SKM-1 treated with dmso at 0.1 percent for 144 hours (cell line): ENCODE results near the gene OSMR.

Source experiments
- DNase-seq: peaks from one replicate; lab custom pipeline; 2025; ENCODE audit not compliant: unreplicated experiment; lab: John Stamatoyannopoulos, UW

Gene OSMR

DNA sequence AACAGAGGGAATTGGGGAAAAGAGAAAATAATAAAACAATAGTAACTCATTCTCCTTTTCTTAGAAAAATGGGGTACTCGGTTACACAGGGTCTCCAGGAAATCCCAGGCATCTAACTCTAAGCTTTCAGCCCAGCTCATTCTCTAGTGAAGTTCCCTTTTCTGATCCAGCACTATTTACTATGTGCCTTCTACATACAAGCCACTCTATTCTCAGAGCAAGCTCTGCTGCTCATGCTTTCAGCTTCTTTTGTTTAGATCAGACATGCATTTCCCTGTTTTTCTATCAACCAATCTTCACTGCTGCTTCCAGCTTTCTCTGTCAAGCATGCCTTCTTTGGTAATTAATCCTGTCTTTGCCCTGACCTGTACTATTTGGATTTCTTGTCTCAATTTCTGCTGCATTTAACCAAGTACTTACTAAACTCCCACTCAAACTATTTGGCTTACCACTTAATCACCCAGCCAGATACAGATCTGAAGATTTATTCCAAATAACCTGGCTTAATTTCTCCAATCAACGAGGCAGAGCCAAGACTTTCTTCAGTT is 25.3 kb downstream of the OSMR start:
- no peak for DNase-seq

DNA sequence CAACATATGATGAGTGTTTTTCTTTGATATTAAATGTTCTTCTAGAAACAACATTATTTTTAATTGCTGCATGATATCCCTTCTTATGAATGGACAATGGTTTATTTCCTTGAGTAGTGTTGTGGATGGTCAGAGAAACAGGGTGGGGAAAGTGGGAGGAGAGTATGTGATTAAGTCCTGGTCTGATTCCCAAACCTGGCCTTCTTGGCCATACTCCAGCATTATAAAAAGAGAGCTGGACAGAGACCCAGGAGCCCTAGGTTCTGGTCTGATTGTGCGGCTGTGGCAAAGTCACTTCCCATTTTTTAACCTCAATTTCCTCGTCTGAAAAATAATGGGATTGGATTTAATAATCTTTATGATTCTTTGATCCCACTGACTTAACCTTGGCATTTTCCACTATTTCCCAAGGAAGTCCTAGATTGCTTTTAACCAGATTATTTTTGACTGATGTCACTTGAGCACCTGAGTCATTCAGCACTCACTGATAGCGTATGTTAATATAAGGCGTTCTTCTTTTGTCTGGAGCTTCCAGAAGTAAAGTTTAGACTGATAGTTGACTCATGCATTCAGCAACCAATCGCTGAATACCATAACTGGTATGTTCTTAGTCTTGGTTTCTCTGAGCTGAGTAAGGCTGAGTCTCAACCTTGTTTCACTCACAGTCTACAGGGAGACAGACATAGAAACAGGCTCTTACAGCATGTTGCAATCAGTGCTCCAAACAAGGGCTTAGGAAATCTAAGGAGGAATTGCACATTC is 26.2 kb downstream of the OSMR start:
- DNase-seq, result no peak

GRCh38 chr5:38872826-38873225 is 27.0 kb downstream of the OSMR start:
- DNase-seq, result no peak

DNA sequence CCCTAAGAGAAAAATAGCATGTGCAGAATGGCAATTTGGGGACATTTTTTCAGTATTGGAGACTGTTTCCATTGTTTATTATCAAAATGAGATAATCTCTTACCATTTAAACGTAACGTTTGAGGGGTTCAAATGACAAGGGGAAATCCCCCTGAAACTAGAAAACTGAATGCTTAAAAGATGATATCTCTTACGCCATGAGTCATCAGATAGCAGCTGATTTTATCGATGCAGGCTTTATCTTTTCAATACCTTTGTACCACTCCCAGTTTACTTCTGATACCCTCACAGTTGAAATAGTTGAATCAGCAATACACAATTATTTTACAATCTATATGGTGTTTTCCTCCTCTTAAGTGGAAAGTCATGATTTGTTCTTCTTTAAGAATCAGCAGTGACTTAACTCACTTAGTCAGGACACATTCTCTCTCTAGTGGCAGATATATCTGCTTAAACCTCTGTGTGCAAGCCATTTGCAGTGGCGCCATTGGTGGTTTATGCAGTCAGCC is 29.2 kb downstream of the OSMR start:
- DNase-seq, result no peak

DNA sequence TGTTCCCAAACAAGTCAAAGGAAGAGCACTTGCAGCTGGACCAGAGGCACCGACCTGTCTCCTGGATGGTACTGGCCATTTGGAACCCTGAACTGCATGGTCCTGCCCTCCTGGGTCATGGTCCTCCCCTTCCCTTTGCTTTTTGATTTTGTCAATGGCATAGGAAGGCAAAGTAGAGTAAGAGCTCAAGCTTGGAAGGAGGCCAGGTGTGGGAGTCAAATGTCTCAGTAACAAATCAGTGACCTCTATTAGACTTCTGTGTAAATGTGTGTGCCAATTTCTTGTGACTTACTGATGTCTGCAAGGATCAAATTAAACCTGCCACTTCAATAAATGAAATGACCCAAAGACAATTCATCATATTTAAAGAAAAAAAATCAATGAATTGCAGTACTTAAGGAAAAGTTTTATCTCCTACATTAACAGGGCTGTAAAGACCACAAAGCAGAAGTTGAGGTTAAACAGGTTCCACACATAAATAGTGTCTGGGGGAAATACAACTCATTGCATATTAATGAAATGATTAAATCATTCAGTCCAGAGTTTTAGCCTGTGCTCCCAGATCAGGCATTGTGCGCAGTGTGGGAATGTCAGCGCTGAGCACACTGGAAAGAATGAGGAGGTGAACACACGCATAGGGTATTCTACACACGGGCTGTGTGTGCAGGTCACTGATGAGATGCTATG is 32.7 kb downstream of the OSMR start:
- no peak for DNase-seq

GRCh38 chr5:38879078-38879460 is 33.3 kb downstream of the OSMR start:
- no peak for DNase-seq

DNA sequence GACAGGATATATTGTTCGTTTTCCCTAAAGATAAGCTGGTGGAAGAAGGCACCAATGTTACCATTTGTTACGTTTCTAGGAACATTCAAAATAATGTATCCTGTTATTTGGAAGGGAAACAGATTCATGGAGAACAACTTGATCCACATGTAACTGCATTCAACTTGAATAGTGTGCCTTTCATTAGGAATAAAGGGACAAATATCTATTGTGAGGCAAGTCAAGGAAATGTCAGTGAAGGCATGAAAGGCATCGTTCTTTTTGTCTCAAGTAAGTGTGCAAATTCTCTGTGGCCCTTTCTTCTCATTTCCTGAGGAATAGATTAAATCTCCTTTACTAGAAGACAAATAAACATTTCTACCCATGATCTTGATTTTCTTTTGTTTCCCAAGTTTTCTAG is 38.0 kb downstream of the OSMR start:
- no peak for DNase-seq

- DNase-seq, result no peak
Observed at GRCh38 chr5:38885208-38885607, 39.4 kb downstream of the OSMR start.

DNA sequence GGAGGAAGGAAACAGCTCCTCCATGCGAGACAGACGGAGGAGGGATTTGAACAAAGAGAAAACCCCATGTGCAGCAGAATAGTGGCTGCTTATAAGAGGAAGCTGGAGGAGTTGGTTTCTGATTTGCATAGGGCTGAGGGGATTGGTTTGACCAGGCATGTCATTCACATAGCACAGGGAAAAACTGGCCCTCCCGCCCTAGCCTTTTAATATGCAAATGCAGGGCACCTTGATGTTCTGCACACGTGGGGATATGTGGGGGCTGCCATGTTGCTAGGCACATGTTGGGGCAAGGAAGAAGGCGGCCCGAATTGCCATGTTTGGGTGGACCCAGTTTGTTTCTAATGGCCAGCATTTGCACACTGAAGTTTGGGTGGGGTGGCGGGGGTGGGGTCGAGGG is 42.2 kb downstream of the OSMR start:
- DNase-seq, result no peak

DNA sequence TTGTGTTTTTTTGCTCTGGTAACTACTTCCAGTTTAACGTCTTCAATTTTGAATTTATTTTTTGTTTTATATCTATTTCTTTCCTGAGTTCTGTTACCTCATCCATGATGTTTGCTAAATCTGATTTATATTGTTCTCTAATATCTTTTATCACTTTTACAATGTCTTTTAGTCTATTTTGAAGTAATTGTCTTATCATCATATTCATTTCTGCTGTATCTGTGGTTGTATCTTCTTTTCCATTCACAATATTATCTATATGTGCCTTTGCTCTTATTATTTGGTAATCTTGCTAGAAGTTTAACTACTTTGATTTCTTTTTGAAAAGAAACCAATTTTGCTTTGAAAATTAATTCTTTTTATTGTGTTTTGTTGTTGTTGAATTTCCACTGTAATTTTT is 43.6 kb downstream of the OSMR start:
- DNase-seq, result no peak

GRCh38 chr5:38891563-38891962 is 45.8 kb downstream of the OSMR start:
- no peak for DNase-seq

DNA sequence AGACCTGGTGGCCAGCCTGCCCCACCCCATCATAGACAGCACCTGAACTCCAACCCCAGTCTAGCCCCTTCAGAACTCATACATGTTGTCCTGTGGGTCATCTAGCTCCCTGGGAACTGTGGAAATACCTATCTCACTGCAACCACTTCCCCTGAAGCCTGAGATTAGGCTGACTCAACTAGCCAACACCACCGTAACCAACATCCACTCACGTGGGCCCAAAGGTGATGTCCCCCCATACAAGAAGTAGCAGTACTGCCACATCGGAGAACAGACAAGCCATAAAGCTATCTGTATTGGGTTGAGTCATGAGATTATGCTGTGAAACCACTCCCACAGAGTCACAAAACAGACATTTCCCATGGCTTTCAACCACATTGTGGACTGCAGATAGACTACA is 46.6 kb downstream of the OSMR start:
- DNase-seq, result no peak

DNA sequence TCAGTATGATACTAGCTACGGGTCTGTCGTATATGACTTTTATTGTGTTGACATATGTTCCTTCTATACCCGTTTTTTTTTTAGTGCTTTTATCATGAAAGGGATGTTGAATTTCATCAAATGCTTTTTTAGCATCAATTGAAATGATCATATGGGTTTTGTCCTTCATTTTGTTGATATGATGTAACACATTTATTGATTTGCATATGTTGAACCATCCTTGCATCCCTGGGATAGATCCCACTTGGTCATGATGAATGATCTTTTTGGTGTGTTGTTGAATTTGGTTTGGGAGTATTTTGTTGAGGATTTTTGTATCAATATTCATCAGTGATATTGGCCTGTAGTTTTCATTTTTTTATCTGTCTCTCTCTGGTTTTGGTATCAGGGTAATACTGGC is 50.9 kb downstream of the OSMR start:
- no peak for DNase-seq

GRCh38 chr5:38899936-38900335 is 54.1 kb downstream of the OSMR start:
- DNase-seq, result no peak

- DNase-seq, result no peak
Observed at GRCh38 chr5:38905516-38905915, 59.7 kb downstream of the OSMR start.

GRCh38 chr5:38906503-38906902 is 60.7 kb downstream of the OSMR start:
- no peak for DNase-seq

DNA sequence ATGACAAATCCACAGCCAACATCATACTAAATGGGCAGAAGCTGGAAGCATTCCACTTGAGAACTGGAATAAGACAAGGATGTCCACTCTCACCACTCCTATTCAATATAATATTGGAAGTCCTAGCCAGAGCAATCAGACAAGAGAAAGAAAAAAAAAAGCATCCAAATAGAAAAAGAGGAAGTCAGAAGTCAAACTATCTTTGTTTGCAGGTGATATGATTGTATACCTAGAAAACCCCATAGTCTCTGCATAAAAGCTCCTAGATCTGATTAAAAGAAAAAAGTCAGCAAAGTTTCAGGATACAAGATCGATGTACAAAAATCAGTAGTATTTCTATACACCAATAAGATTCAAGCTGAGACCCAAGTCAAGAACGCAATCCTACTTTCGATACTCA is 66.1 kb downstream of the OSMR start:
- no peak for DNase-seq

GRCh38 chr5:38913714-38914113 is 67.9 kb downstream of the OSMR start:
- DNase-seq, result no peak

DNA sequence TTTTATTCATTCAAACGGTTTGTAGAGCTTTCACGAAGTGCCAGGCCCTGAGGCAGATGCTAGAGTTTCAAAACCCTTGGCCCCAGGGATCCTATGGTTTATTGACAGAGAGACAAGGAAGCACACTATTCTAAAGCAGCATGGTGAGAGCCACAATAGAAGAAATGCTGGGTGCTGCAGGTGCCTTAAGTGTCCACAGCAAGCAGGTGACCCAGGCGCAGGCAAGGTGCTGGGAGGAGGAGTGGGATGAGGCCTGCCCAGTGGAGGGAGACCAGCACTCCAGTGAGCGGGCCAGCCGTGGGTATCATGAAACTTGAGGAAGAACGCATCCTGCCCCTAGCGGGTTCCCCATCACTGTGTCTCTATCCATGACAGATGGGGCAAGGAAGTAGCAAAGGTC is 71.0 kb downstream of the OSMR start:
- DNase-seq, result no peak

- DNase-seq, result no peak
Observed at GRCh38 chr5:38921174-38921573, 75.4 kb downstream of the OSMR start.

DNA sequence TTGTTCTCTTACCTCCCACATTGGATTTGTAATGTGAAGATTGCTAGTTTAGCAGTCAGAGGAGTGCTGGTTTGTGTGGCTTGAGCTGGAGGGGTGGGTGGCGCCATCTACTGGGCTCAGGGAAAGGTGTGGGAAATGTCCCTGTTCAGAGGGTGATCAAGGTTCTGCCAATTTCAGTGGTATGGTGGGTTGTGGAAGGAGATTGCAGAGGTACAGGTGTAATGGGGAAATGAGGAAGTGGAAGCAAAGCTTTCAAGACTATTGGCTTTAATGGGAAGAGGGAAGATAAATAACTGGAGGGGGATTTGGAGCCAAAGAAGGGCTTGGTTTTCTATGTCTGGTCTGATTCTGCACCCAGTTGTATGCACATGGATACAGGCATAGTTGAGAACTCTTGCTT is 76.4 kb downstream of the OSMR start:
- DNase-seq, result no peak

- no peak for DNase-seq
Observed at GRCh38 chr5:38923661-38924451, 78.0 kb downstream of the OSMR start.
